Activated CD4-positive, alpha-beta T cell treated with anti-CD3 and anti-CD28 coated beads, Interleukin-2, amount 50 U/mL, for 24 hours (primary cell): Measurements from ENCODE around the gene CTPS1.

Experiments used
- DNase-seq, 2 donors: peaks; one replicate each; pipeline ENCODE4 v3.0.0-alpha.2; 2020; ENCODE audit warnings: low read depth in 1 of 2, low spot score in 1 of 2

Gene CTPS1

GRCh38 chr1:40965531-40965930 is 14.0 kb upstream of the CTPS1 start:
- DNase-seq: no peak

- no peak for DNase-seq
These were observed 13.1 kb upstream of the CTPS1 start for GRCh38 chr1:40966417-40966816.

GRCh38 chr1:40969445-40969844 is 10.1 kb upstream of the CTPS1 start:
- no peak for DNase-seq

- DNase-seq: no peak
These were observed 7.5 kb upstream of the CTPS1 start for GRCh38 chr1:40971966-40972365.

- no peak for DNase-seq
These were observed 5.6 kb upstream of the CTPS1 start for GRCh38 chr1:40973912-40974311.

GRCh38 chr1:40974945-40975344 is 4.6 kb upstream of the CTPS1 start:
- no peak for DNase-seq

GRCh38 chr1:40976952-40977690 is 2.4 kb upstream of the CTPS1 start:
- no peak for DNase-seq

- no peak for DNase-seq
These were observed 1.8 kb upstream of the CTPS1 start for GRCh38 chr1:40977716-40978115.

- no peak for DNase-seq
These were observed 633 bp upstream of the CTPS1 start for GRCh38 chr1:40978886-40979240.

GRCh38 chr1:40980068-40980452 is 564 bp downstream of the CTPS1 start:
- no peak for DNase-seq

GRCh38 chr1:40980453-40981121 is 1.1 kb downstream of the CTPS1 start:
- DNase-seq: peak; percentile 30 to 31

GRCh38 chr1:40981691-40982448 is 2.4 kb downstream of the CTPS1 start:
- DNase-seq: no peak

GRCh38 chr1:40982721-40983120 is 3.2 kb downstream of the CTPS1 start:
- no peak for DNase-seq

GRCh38 chr1:40983286-40983685 is 3.8 kb downstream of the CTPS1 start:
- no peak for DNase-seq

GRCh38 chr1:40984066-40984465 is 4.6 kb downstream of the CTPS1 start:
- no peak for DNase-seq

GRCh38 chr1:40984531-40984930 is 5.0 kb downstream of the CTPS1 start:
- no peak for DNase-seq

- no peak for DNase-seq
These were observed 5.7 kb downstream of the CTPS1 start for GRCh38 chr1:40985161-40985560.

- DNase-seq: no peak
These were observed 6.4 kb downstream of the CTPS1 start for GRCh38 chr1:40985875-40986274.

- no peak for DNase-seq
These were observed 6.9 kb downstream of the CTPS1 start for GRCh38 chr1:40986328-40986783.

- DNase-seq: no peak
These were observed 7.5 kb downstream of the CTPS1 start for GRCh38 chr1:40986956-40987355.

GRCh38 chr1:40987439-40988276 is 8.2 kb downstream of the CTPS1 start:
- DNase-seq: no peak
